AG04450 (cell line): ENCODE measurements around the gene GAS2. TPM values are rescaled to one million over a fixed set of nuclear protein-coding genes. Genes with fewer than 3 reads are reported as not detected.
A peak's percentile ranks its signal among the peaks of the same experiment; 100 is the strongest.

ENCODE experiments used
- CTCF ChIA-PET: fragments of 300-600, 350-600 bp; formaldehyde crosslinking; extraction: SDS; loops from one replicate; lab custom pipeline; 2022; ENCODE audit warnings: antibody characterized with exemption, inconsistent platforms; lab: Charles Lee
- POLR2A ChIA-PET: fragments of 350-600 bp; formaldehyde crosslinking; extraction: SDS; loops from one replicate; lab custom pipeline; 2021; ENCODE audit warnings: antibody characterized with exemption, inconsistent platforms; lab: Yijun Ruan, JAX
- DNase-seq: peaks from one replicate; pipeline ENCODE4 v3.0.0-alpha.2; 2011; ENCODE audit warnings: low read depth, low spot score
- H3K27ac ChIP-seq: one replicate; pipeline ENCODE4 v1.5.1; 2012; ENCODE audit warnings: low read depth, low read length, control low read depth
- H3K27me3 ChIP-seq: one replicate; pipeline ENCODE4 v1.6.0; 2012; ENCODE audit warnings: low read length; ENCODE audit not compliant: control insufficient read depth, insufficient read depth
- H3K4me3 ChIP-seq: 2 replicates; pipeline ENCODE4 v1.5.1; 2011; ENCODE audit warnings: mild to moderate bottlenecking, low read depth, low read length, control low read depth
- H3K9me3 ChIP-seq: 2 replicates; pipeline ENCODE4 v1.5.1; 2012; ENCODE audit warnings: low read length; ENCODE audit not compliant: control insufficient read depth, insufficient read depth
- CTCF ChIP-seq: IDR thresholded peaks from 2 replicates; pipeline ENCODE4 v1.5.1; 2011; ENCODE audit warnings: low read depth, low read length, control low read depth, inconsistent platforms
- polyA plus RNA-seq: library from polyadenylated mRNA; depleted of rRNA; stranded (reverse); fragments of >200 nt; gene quantifications from 2 replicates; pipeline ENCODE4 v1.2.3, GENCODE V29; 2011

Gene GAS2
- polyA plus RNA-seq, 1 experiment, result 0.67 TPM

- DNase-seq, result no peak
- no peak overlapping the region for H3K27ac ChIP-seq
- H3K9me3 ChIP-seq, result no peaks in the 10 kb centered on the region
- ChIA-PET CTCF (interaction anchor here (1.2 to 2.4 kb wide), 2 partner anchors 20 to 22 kb away, joined by 6 to 9 read pairs; partner anchors contain the start of gene SVIP), POLR2A (no interaction called here)
- H3K27me3 ChIP-seq, result no peaks in the 10 kb centered on the region
- TF ChIP-seq CTCF, result no peak
- no peak overlapping the region for H3K4me3 ChIP-seq
Observed at GRCh38 chr11:22809893-22810292, 143.5 kb downstream of the GAS2 start.

GRCh38 chr11:22822203-22822602 is 155.8 kb downstream of the GAS2 start:
- ChIA-PET CTCF (interaction anchor here (1.3 kb wide), 1 partner anchor 8 kb away, joined by 3 read pairs; no protein-coding TSS in a partner anchor), POLR2A (no interaction called here)
- Histone ChIP-seq H3K4me3 (no peak overlapping the region), H3K27me3 (no peaks in the 10 kb centered on the region), H3K9me3 (no peaks in the 10 kb centered on the region), H3K27ac (no peak overlapping the region)
- TF ChIP-seq CTCF, result no peak
- DNase-seq, result no peak

- Histone ChIP-seq H3K27me3 (no peaks in the 10 kb centered on the region), H3K27ac (no peak overlapping the region), H3K9me3 (no peaks in the 10 kb centered on the region), H3K4me3 (no peak overlapping the region)
- no peak for TF ChIP-seq CTCF
- ChIA-PET POLR2A (no interaction called here), CTCF (interaction anchor here (1.1 to 2.3 kb wide), 3 partner anchors 13 to 47 kb away, joined by 3 to 16 read pairs (median 14); no protein-coding TSS in a partner anchor)
- no peak for DNase-seq
Observed at GRCh38 chr11:22828373-22828772, 162.0 kb downstream of the GAS2 start.

DNA sequence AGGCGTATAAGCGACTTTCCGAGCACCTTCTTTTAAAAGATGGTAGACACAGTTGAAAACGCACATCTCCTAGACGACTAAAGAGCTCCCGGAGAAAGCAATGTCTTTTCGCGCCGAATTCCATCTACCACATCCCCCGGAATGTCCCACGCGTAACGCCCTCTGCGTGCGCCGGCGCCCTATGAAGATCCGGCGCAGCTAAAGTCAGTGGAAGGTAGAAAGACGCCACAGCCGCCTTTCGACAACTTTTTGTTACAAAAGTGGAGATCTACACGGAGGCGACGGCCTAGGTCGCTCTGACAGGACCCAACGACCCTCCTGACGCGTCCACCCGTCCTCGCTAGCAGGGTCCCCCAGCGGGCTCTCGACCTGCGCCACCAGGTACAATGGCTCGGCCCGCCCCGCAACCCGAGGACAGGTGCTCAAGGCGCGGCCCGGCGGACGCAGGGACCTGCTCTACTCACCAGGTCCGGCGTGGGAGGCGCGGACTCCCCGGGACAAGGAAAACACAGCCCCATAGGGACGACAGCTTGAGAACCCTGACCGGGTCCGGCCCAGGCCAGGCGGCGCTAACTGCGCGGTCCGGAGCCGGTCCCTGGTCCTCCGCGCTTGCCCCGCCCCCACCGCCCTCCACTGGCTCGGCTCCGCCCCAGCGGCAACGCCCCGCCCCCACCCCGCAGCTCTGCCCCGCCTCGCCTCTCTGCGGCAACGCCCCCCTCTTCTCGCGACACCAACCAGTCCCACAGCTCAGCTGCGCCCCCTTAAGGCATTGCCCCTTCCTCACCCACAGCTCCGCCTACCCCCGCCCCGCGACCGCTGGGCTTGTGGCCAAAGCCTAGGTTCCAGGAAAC is 163.0 kb downstream of the GAS2 start, which contains the start of gene SVIP:
TSS of gene SVIP (minus strand) at position 571 of the 851 bp plus-strand sequence. CDS start at position 518, 53 bp downstream.
- ChIA-PET POLR2A (no interaction called here), CTCF (interaction anchor here (0.6 to 2.3 kb wide), 13 partner anchors 8 to 1639 kb away, joined by 3 to 16 read pairs (median 3); no protein-coding TSS in a partner anchor)
- Histone ChIP-seq H3K4me3 (peak within 1 kb of the TSS; percentile 91), H3K27me3 (no peaks in the 10 kb centered on the region), H3K9me3 (no peaks in the 10 kb centered on the region), H3K27ac (peak within 1 kb of the TSS; percentile 35)
- TF ChIP-seq CTCF, result peak; percentile 74
- DNase-seq, result peak; percentile 72

DNA sequence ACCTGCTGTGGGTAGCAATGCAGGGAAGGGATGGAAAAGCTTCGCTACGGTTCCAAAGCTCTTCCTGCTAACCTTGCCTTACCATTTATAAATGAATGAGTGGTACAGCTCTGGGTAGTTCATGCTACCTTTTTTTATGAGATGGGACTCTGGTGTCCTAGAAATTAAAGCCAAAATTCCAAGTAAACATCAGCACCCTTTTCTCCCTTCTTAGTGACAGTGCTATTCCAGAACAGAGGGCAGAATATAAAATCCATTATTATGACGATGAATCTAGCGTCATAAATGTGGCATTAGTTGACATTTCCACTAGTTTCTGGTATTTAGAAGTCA is 163.6 kb downstream of the GAS2 start:
- Histone ChIP-seq H3K27ac (no peak overlapping the region), H3K9me3 (no peaks in the 10 kb centered on the region), H3K27me3 (no peaks in the 10 kb centered on the region), H3K4me3 (peak overlapping the region; percentile 91)
- ChIA-PET CTCF (interaction anchor here (0.7 to 2.3 kb wide), 10 partner anchors 8 to 1638 kb away, joined by 3 to 16 read pairs (median 6); no protein-coding TSS in a partner anchor), POLR2A (no interaction called here)
- no peak for DNase-seq
- TF ChIP-seq CTCF, result no peak
